Measurements from ENCODE around the gene PCID2.
"Not testable (repeated sequence)": the region's sequence is repeated elsewhere in the genome, so short reads cannot be mapped to it uniquely, and the experiment has no call there.

The PCID2 gene

GRCh38 chr13:113162783-113163685, 45.4 kb downstream of the PCID2 start:
- no peak for DNase-seq

- DNase-seq = not testable (repeated sequence)
These were observed 46.5 kb downstream of the PCID2 start for GRCh38 chr13:113161975-113162374.

GRCh38 chr13:113161433-113161832, 47.0 kb downstream of the PCID2 start:
- DNase-seq = no peak

- no peak for DNase-seq
These were observed 47.5 kb downstream of the PCID2 start for GRCh38 chr13:113160983-113161382.

- no peak for DNase-seq
These were observed 48.8 kb downstream of the PCID2 start for GRCh38 chr13:113159701-113160100.

- DNase-seq = no peak
These were observed 49.5 kb downstream of the PCID2 start for GRCh38 chr13:113158946-113159345.

- no peak for DNase-seq
These were observed 50.3 kb downstream of the PCID2 start, which contains the start of gene PROZ for GRCh38 chr13:113157929-113158747. PROZ (plus strand) TSS chr13:113158648; CDS start chr13:113158661, 13 bp downstream.

GRCh38 chr13:113157206-113157928, 51.1 kb downstream of the PCID2 start:
- DNase-seq = no peak

GRCh38 chr13:113155982-113156655, 52.4 kb downstream of the PCID2 start:
- DNase-seq = no peak

GRCh38 chr13:113155201-113155600, 53.3 kb downstream of the PCID2 start:
- DNase-seq = no peak

- peak; percentile 17 for DNase-seq
These were observed 54.4 kb downstream of the PCID2 start for GRCh38 chr13:113153810-113154748.

- DNase-seq = no peak
These were observed 55.3 kb downstream of the PCID2 start for GRCh38 chr13:113152984-113153809.

- no peak for DNase-seq
These were observed 55.8 kb downstream of the PCID2 start for GRCh38 chr13:113152691-113152983.

- no peak for DNase-seq
These were observed 56.5 kb downstream of the PCID2 start for GRCh38 chr13:113151745-113152690.

GRCh38 chr13:113150550-113151365, 57.7 kb downstream of the PCID2 start:
- no peak for DNase-seq

GRCh38 chr13:113149711-113150549, 58.5 kb downstream of the PCID2 start:
- DNase-seq = no peak

- no peak for DNase-seq
These were observed 59.4 kb downstream of the PCID2 start for GRCh38 chr13:113148940-113149503.
